GM12878 (cell line): ENCODE results near the gene PARP15. TPM values are rescaled to one million over a fixed set of nuclear protein-coding genes. Genes with fewer than 3 reads are reported as not detected.

Experiments used
- ATAC-seq: fragments of 200-7000 bp; cut with Tn5 transposase; 3 replicates; pipeline ENCODE4 v1.9.1; 2020; ENCODE audit warnings: mild to moderate bottlenecking, moderate library complexity
- BruUV-seq: library from RNA; stranded (reverse); fragments of 400-500 nt; replicated peaks from 2 replicates; lab custom pipeline; 2021; lab: Mats Ljungman, UMichigan
- CTCF ChIA-PET: fragments of 300-600 bp; sonication (Branson Sonifier 250); formaldehyde crosslinking; extraction: SDS; loops from one replicate; lab custom pipeline; 2021; ENCODE audit warnings: inconsistent platforms; lab: Yijun Ruan, JAX
- POLR2A ChIA-PET: fragments of 350-600 bp; formaldehyde crosslinking; extraction: SDS; loops from one replicate; lab custom pipeline; 2021; ENCODE audit warnings: inconsistent platforms; lab: Charles Lee
- RAD21 ChIA-PET: fragments of 300-600 bp; sonication (Branson Sonifier 250); formaldehyde crosslinking; loops from one replicate; lab custom pipeline; 2023; ENCODE audit warnings: antibody characterized with exemption; ENCODE audit not compliant: unreplicated experiment; lab: Charles Lee
- SMC1A ChIA-PET: fragments of 300-600 bp; sonication (Branson Sonifier 250); formaldehyde crosslinking; loops from one replicate; lab custom pipeline; 2023; ENCODE audit not compliant: unreplicated experiment, uncharacterized antibody; lab: Charles Lee
- DNase-seq: peaks from one replicate; pipeline ENCODE4 v3.0.0-alpha.2; 2011; ENCODE audit warnings: low read depth, low spot score
- FAIRE-seq: peaks from 3 replicates; lab custom pipeline; 2011; peaks lifted over from hg19 to GRCh38; lab: Jason Lieb, UNC
- H2AFZ ChIP-seq: 2 replicates; pipeline ENCODE4 v1.6.0; 2011; ENCODE audit warnings: low read depth, low read length, control low read depth; ENCODE audit not compliant: control insufficient read depth
- H3K27ac ChIP-seq: 2 replicates; pipeline ENCODE4 v1.5.1; 2011; ENCODE audit warnings: control low read depth; ENCODE audit not compliant: control insufficient read depth, insufficient read depth
- H3K27me3 ChIP-seq, 2 experiments: replicated peaks in 1 of 2; 2 replicates each; pipeline versions ENCODE4 v1.6.0 to v1.6.1; 2011; ENCODE audit warnings: low read length in 1 of 2; ENCODE audit not compliant: control insufficient read depth in 2 of 2, insufficient read depth in 2 of 2
- H3K36me3 ChIP-seq, 2 experiments: 2 replicates each; pipeline ENCODE4 v1.5.1; 2011; ENCODE audit warnings: low read length in 1 of 2; ENCODE audit not compliant: control insufficient read depth in 2 of 2, insufficient read depth in 2 of 2
- H3K4me1 ChIP-seq: 2 replicates; pipeline ENCODE4 v1.6.1; 2011; ENCODE audit warnings: mild to moderate bottlenecking, low read length, moderate library complexity, mixed read lengths; ENCODE audit not compliant: control insufficient read depth, insufficient read depth
- H3K4me2 ChIP-seq: 2 replicates; pipeline ENCODE4 v1.6.0; 2011; ENCODE audit warnings: control low read depth; ENCODE audit not compliant: control insufficient read depth, insufficient read depth
- H3K4me3 ChIP-seq: fragments of 200-600 bp; sonication (generic); 2 replicates; pipeline ENCODE4 v1.5.1; 2016
- H3K79me2 ChIP-seq: 2 replicates; pipeline ENCODE4 v1.6.0; 2011; ENCODE audit warnings: low read length; ENCODE audit not compliant: control insufficient read depth, insufficient read depth
- H3K9ac ChIP-seq: 2 replicates; pipeline ENCODE4 v1.8.0; 2011; ENCODE audit warnings: low read length, control low read depth, mixed read lengths; ENCODE audit not compliant: control insufficient read depth, insufficient read depth
- H3K9me3 ChIP-seq: replicated peaks from 3 replicates; pipeline ENCODE4 v1.5.1; 2011; ENCODE audit warnings: mild to moderate bottlenecking, low read length; ENCODE audit not compliant: control insufficient read depth, insufficient read depth
- H4K20me1 ChIP-seq: 2 replicates; pipeline ENCODE4 v1.6.0; 2011; ENCODE audit not compliant: control insufficient read depth, insufficient read depth
- CBX3 ChIP-seq: fragments of 200-600 bp; sonication (generic); IDR thresholded peaks from 2 replicates; pipeline ENCODE4 v1.6.1; 2016; ENCODE audit warnings: low read depth, borderline replicate concordance
- EP300 ChIP-seq, 2 experiments: fragments of 150-350 bp in 1 of 2; IDR thresholded peaks; 2 replicates each; pipeline ENCODE4 v1.6.1; 2011 to 2012; ENCODE audit warnings: low read depth in 2 of 2, low read length in 2 of 2, borderline replicate concordance in 1 of 2, improper control_type of control experiment in 1 of 2, inconsistent platforms in 1 of 2; ENCODE audit not compliant: control insufficient read depth in 1 of 2
- MTA3 ChIP-seq: IDR thresholded peaks from 2 replicates; pipeline ENCODE4 v1.6.1; 2012; ENCODE audit warnings: low read length, inconsistent platforms, borderline replicate concordance
- PRDM15 ChIP-seq: fragments of 450-650 bp; formaldehyde crosslinking; IDR thresholded peaks from 2 replicates; pipeline ENCODE4 v1.4.0; 2020; ENCODE audit warnings: mild to moderate bottlenecking, moderate library complexity
- SREBF1 ChIP-seq: IDR thresholded peaks from 2 replicates; pipeline ENCODE4 v1.6.1; 2012; ENCODE audit warnings: mild to moderate bottlenecking, low read length
- WGBS: methylation state at CpG from one replicate; pipeline ENCODE4 v1.1.6; 2016; ENCODE audit warnings: low lambda C conversion rate; ENCODE audit not compliant: insufficient replicate concordance, insufficient coverage; ENCODE audit errors: missing lambda C conversion rate; 5-methylcytosine and 5-hydroxymethylcytosine counted together
- in situ Hi-C: fragments of 300-500 bp; cut with MboI; formaldehyde crosslinking; loops from 9 replicates; pipeline ENCODE4 v1.14.3; 2018; ENCODE audit warnings: mixed read lengths
- intact Hi-C: fragments of 100-400 bp; cut with micrococcal nuclease; formaldehyde crosslinking; loops from one replicate; pipeline ENCODE4 v1.14.2; 2022; ENCODE audit not compliant: unreplicated experiment
- polyA plus RNA-seq, 11 experiments: library from polyadenylated mRNA; depleted of rRNA in 4 of 11; unstranded in 6 of 11; stranded (reverse) in 5 of 11; fragments of >200 nt; fragmentation: Nextera tagmentation in 4 of 11; fragmentation: Illumina TruSeq in 1 of 11; extraction: Ambion mirVana in 4 of 11; extraction: Trizol in 1 of 11; gene quantifications; 1 replicate in 1 of 11; 2 replicates in 10 of 11; pipeline versions ENCODE4 v1.2.1 to v1.2.3, GENCODE V29; 2011 to 2016; ENCODE audit warnings: inconsistent platforms in 2 of 11, missing spikeins in 2 of 11, low read depth in 1 of 11
- total RNA-seq, 4 experiments: library from RNA; depleted of rRNA in 3 of 4; stranded (reverse); fragments of >200 nt in 3 of 4; fragmentation: Illumina TruSeq in 1 of 4; extraction: Trizol in 1 of 4; gene quantifications; 2 replicates each; pipeline versions ENCODE4 v1.2.1 to v1.2.3, GENCODE V29; 2013 to 2021

Gene PARP15
- total and polyA plus RNA-seq, 10 of the 15 experiments (the other 5 are each of a cell fraction or from before 2014, with no cell fraction given), result 9.0 to 234 (median 36.3) TPM

DNA sequence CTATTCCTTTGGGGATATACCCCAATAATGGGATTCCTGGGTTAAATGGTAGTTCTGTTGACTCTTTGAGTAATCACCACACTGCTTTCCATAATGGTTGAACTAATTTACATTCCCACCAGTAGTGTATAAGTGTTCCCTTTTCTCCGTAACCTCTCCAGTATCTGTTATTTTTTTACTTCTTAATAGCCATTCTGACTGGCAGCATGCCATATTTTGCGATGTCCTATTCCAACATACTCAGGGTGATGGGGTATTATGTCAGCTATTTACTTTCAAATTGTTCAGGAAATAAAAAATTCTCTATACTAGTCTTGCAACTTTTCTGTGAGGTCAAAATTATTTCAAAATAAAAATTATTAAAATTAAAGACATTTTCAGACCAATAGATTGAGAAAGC lies 94.1 kb downstream of the PARP15 start:
- Histone ChIP-seq H3K4me2 (no peak overlapping the region), H4K20me1 (no peaks in the 10 kb centered on the region), H3K4me1 (peaks cover 12% of the 10 kb centered on the region), H3K27ac (no peak overlapping the region), H3K36me3 (no peaks in the 10 kb centered on the region), H3K4me3 (no peak overlapping the region), H3K9me3 (peaks cover 3% of the 10 kb centered on the region), H3K27me3 (no peaks in the 10 kb centered on the region), H2AFZ (no peak overlapping the region), H3K9ac (no peak overlapping the region), H3K79me2 (no peaks in the 10 kb centered on the region)
- ChIA-PET SMC1A (interaction anchor here (0.6 to 1.5 kb wide), 6 partner anchors 10 to 800 kb away, joined by 3 to 4 read pairs (median 3); no protein-coding TSS in a partner anchor), RAD21 (interaction anchor here (0.7 to 1.0 kb wide), 2 partner anchors 45 to 93 kb away, joined by 3 to 4 read pairs; no protein-coding TSS in a partner anchor), POLR2A (interaction anchor here (1.5 kb wide), 1 partner anchor 50 kb away, joined by 7 read pairs; no protein-coding TSS in a partner anchor), CTCF (no interaction called here)
- FAIRE-seq (no peak), ATAC-seq (no peak), DNase-seq (no peak)
- intact Hi-C loops, result no loop called here
- no TSS peak for BruUV-seq
- WGBS, result 72% methylated on average over 2 of the region's 2 CpGs
- TF ChIP-seq SREBF1 (no peak), EP300 (IDR thresholded peaks at IDR 0.05; ENCODE audit: borderline replicate concordance in 1 of 2, control insufficient read depth in 1 of 2, low read depth in 2 of 2, low read length in 2 of 2) (no peak), CBX3 (no peak), MTA3 (no peak), PRDM15 (CRISPR knock-in tag) (no peak)
- in situ Hi-C loops, result no loop called here
